Measurements from ENCODE around the gene IL19.

DNA sequence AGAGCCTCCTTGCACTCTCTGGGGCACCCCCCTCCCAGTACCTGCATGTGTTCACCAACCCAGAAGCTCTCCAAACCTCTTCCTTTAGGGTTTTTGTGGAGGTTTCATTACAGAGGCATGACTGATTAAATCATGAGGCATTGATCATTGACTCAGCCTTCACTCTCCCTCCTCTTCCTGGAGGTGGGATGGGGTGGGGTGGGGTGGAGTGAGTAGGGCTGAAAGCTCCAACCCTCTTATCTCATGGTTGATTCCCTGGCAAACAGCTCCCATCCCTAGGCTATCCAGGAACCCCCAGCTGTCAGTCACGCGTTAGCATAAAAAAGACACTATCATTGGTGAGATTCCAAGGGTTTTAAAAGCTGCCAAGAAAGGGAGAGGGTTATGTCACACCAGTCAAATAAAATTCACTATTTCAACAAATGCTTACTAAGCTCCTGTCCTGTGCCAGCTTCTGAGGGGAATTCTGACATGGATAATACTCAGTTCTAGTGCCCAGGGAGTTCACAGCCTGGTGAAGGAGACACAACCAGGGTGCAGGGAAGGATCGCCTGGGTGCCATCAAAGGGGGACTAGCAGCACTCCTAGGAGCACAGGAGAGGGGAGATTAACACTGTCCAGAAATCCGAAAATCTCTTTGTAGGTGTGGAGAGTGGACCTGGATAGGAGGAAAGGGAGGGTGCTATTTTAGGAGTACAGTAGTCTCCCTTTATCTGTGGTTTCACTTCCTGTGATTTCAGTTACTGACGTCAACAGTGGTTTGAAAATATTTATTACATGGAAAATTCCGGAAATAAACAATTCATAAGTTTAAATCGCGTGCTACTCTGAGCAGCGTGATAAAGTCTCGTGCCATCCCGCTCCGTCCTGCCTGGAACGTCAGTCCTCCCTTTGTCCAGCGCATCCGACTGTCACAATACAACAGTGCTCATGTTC, 119.8 kb downstream of the IL19 start:
- TF ChIP-seq, protein P1, sequence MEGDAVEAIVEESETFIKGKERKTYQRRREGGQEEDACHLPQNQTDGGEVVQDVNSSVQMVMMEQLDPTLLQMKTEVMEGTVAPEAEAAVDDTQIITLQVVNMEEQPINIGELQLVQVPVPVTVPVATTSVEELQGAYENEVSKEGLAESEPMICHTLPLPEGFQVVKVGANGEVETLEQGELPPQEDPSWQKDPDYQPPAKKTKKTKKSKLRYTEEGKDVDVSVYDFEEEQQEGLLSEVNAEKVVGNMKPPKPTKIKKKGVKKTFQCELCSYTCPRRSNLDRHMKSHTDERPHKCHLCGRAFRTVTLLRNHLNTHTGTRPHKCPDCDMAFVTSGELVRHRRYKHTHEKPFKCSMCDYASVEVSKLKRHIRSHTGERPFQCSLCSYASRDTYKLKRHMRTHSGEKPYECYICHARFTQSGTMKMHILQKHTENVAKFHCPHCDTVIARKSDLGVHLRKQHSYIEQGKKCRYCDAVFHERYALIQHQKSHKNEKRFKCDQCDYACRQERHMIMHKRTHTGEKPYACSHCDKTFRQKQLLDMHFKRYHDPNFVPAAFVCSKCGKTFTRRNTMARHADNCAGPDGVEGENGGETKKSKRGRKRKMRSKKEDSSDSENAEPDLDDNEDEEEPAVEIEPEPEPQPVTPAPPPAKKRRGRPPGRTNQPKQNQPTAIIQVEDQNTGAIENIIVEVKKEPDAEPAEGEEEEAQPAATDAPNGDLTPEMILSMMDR (IDR thresholded peaks at IDR 0.05; ENCODE audit: extremely low read depth in 1 of 2, insufficient read depth in 1 of 2, low read depth in 1 of 2, low read length in 2 of 2) = no peak
- no peak for TF ChIP-seq EZH2 (IDR thresholded peaks at IDR 0.05; ENCODE audit: borderline replicate concordance, low read depth, low read length, severe bottlenecking)
- no peak for TF ChIP-seq POLR2AphosphoS5 (IDR thresholded peaks at IDR 0.05; ENCODE audit: insufficient read depth, low read depth, low read length)
- TF ChIP-seq POLR2A (IDR thresholded peaks at IDR 0.05; ENCODE audit: low read depth, low read length) = no peak
- no peak for TF ChIP-seq FOS (IDR thresholded peaks at IDR 0.05; ENCODE audit: borderline replicate concordance, insufficient read depth, low read length)
- TF ChIP-seq JUN (IDR thresholded peaks at IDR 0.05; ENCODE audit: borderline replicate concordance, insufficient read depth, insufficient read length, low read depth) = no peak
- no peak for TF ChIP-seq GATA2 (IDR thresholded peaks at IDR 0.05; ENCODE audit: insufficient read depth, insufficient read length, low read depth, low read length)
- no peak for TF ChIP-seq MYC (IDR thresholded peaks at IDR 0.05; ENCODE audit: low read depth, low read length)

All from endothelial cell of umbilical vein (primary cell).